ENCODE measurements around the gene TMEM221.

Gene TMEM221

DNA sequence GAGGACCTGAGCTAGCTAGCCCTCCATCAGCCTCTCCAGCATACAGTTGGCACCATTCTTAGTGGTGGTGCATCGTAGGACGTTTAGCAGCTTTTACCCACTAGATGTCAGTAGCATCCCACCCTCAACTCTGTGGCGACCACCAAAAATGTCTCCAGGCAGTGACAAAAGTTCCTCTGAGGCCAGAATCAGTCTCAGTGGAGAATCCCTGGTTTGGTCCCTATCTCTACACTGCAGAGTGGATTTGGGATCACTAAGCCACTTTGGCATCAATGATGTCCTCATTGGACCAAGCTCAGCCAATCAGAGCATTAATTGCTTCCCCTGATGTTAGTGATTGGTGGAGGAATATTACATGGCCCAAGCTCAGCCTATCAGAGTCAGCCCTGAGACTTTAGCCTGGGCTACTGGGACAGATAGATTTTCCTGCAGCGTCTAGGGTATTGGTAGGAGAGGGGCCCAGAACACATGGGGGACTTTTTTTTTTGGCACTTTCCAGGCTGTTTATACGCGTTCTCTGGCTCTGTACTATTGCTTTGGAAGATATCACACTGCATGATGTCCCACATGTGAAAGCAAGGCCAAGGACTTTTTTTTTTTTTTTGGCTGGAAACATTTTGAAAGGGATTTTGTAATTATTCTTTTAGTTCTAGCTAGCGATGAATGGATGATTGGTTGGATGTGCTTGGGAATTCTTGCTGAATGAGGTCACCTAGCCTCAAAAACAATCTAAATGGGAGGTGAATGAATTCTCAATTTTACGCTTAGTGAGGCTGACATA, 7.0 kb downstream of the TMEM221 start:
- CTCF ChIA-PET, result interaction anchor here (0.6 to 2.0 kb wide), 9 partner anchors 8 to 409 kb away, joined by 3 to 10 read pairs (median 3); partner anchors contain the start of gene CCDC194
- Mint-ChIP-seq H3K9me3 (peaks cover 3% of the 10 kb centered on the region), H3K4me1 (no peaks in the 10 kb centered on the region), H3K4me3 (no peak overlapping the region), H3K27me3 (peaks cover 17% of the 10 kb centered on the region), H3K27ac (no peak overlapping the region), H3K36me3 (no peaks in the 10 kb centered on the region)
- DNase-seq, result peak; percentile 35

GRCh38 chr19:17436874-17437267, 11.6 kb downstream of the TMEM221 start:
- Mint-ChIP-seq H3K9me3 (peaks cover 3% of the 10 kb centered on the region), H3K27ac (no peak overlapping the region), H3K36me3 (no peaks in the 10 kb centered on the region), H3K4me1 (no peaks in the 10 kb centered on the region), H3K27me3 (peaks cover 17% of the 10 kb centered on the region), H3K4me3 (no peak overlapping the region)
- CTCF ChIA-PET, result interaction anchor here (0.8 to 1.3 kb wide), 2 partner anchors 11 to 51 kb away, joined by 3 read pairs; no protein-coding TSS in a partner anchor
- DNase-seq, result no peak

- Mint-ChIP-seq H3K9me3 (no peaks in the 10 kb centered on the region), H3K4me3 (no peak overlapping the region), H3K27me3 (peaks cover 17% of the 10 kb centered on the region), H3K27ac (no peak overlapping the region), H3K4me1 (peaks cover 4% of the 10 kb centered on the region), H3K36me3 (no peaks in the 10 kb centered on the region)
- DNase-seq, result no peak
- CTCF ChIA-PET, result no interaction called here
Observed at GRCh38 chr19:17436094-17436873, 12.2 kb downstream of the TMEM221 start.

GRCh38 chr19:17435218-17435617, 13.2 kb downstream of the TMEM221 start:
- no peaks in the 10 kb centered on the region for H3K9me3 Mint-ChIP-seq
- no peak for DNase-seq
- no peak overlapping the region for H3K27ac Mint-ChIP-seq
- H3K4me1 Mint-ChIP-seq, result peaks cover 4% of the 10 kb centered on the region
- CTCF ChIA-PET, result interaction anchor here (1.0 kb wide), 1 partner anchor 31 kb away, joined by 3 read pairs; no protein-coding TSS in a partner anchor
- no peaks in the 10 kb centered on the region for H3K36me3 Mint-ChIP-seq
- H3K4me3 Mint-ChIP-seq, result no peak overlapping the region
- peaks cover 17% of the 10 kb centered on the region for H3K27me3 Mint-ChIP-seq

DNA sequence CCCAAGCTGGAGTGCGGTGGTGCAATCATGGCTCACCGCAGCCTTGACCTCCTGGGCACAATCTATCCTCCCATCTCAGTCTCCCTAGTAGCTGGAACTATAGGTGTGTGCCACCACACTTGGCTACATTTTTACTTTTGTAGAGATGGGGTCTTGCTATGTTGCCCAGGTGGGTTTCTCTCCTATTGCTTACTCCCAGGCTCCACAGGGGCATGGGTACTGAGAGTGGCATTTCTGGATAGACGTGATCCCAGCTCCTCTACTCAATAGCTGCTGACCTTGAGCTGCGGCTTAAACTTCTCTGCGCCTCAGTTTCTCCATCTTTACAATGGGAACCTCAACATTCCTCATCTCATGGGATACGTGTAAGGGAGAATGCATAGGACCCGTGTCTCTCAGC, 17.1 kb downstream of the TMEM221 start:
- Mint-ChIP-seq H3K27ac (no peak overlapping the region), H3K4me3 (no peak overlapping the region), H3K36me3 (no peaks in the 10 kb centered on the region), H3K27me3 (no peaks in the 10 kb centered on the region), H3K4me1 (peaks cover 4% of the 10 kb centered on the region), H3K9me3 (no peaks in the 10 kb centered on the region)
- CTCF ChIA-PET, result interaction anchor here (0.5 kb wide), 1 partner anchor 347 kb away, joined by 3 read pairs; no protein-coding TSS in a partner anchor
- DNase-seq, result no peak

- no peak for DNase-seq
- CTCF ChIA-PET, result no interaction called here
- Mint-ChIP-seq H3K27ac (no peak overlapping the region), H3K27me3 (no peaks in the 10 kb centered on the region), H3K4me3 (no peak overlapping the region), H3K36me3 (peaks cover under 1% of the 10 kb centered on the region), H3K9me3 (no peaks in the 10 kb centered on the region), H3K4me1 (peaks cover 5% of the 10 kb centered on the region)
Observed at GRCh38 chr19:17429641-17430113, 18.8 kb downstream of the TMEM221 start.

- DNase-seq, result peak; percentile 60
- H3K4me3 Mint-ChIP-seq, result no peak overlapping the region
- no peak overlapping the region for H3K27ac Mint-ChIP-seq
Observed at GRCh38 chr19:17424743-17425365, 23.6 kb downstream of the TMEM221 start.

DNA sequence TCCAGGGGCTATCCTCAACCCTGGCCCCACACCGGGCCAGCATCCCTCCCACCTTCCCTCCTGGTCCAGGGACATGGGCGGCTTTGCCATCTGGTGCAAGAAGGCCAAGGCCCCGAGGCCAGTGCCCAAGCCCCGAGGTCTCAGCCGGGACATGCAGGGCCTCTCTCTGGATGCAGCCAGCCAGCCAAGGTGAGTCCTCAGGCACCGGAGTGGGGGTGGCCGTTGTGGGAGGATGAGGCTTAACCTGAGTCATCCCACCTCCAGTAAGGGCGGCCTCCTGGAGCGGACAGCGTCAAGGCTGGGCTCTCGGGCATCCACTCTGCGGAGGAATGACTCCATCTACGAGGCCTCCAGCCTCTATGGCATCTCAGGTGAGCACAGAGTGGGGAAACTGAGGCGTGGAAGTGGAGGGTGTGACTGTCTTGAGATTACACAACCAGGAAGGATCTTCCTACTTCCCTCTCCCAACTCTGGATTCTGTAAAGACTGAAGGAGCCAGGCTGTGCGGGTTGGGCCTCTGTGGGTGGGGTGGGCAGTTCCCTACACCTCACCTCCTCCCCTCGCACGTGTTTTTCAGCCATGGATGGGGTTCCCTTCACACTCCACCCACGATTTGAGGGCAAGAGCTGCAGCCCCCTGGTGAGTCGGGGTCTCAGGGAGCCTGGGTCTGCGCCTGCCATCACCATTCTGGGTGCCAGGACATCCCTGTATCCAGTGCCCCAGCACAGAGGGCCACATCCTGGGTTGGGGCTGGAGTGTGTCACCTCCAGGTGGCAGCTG, 24.8 kb downstream of the TMEM221 start:
- H3K36me3 Mint-ChIP-seq, result peaks cover 12% of the 10 kb centered on the region
- H3K4me1 Mint-ChIP-seq, result peaks cover 33% of the 10 kb centered on the region
- no peak overlapping the region for H3K4me3 Mint-ChIP-seq
- no peaks in the 10 kb centered on the region for H3K9me3 Mint-ChIP-seq
- no peaks in the 10 kb centered on the region for H3K27me3 Mint-ChIP-seq
- DNase-seq, result no peak
- CTCF ChIA-PET, result no interaction called here
- H3K27ac Mint-ChIP-seq, result no peak overlapping the region

More at GRCh38 chr19:17424743-17425365, 23.6 kb downstream of the TMEM221 start:
- H3K4me1 Mint-ChIP-seq, result peaks cover 22% of the 10 kb centered on the region
- no peaks in the 10 kb centered on the region for H3K27me3 Mint-ChIP-seq
- H3K36me3 Mint-ChIP-seq, result peaks cover 12% of the 10 kb centered on the region
- no peaks in the 10 kb centered on the region for H3K9me3 Mint-ChIP-seq
- CTCF ChIA-PET, result interaction anchor here (1.0 to 1.4 kb wide), 2 partner anchors 8 to 21 kb away, joined by 4 read pairs; no protein-coding TSS in a partner anchor

DNA sequence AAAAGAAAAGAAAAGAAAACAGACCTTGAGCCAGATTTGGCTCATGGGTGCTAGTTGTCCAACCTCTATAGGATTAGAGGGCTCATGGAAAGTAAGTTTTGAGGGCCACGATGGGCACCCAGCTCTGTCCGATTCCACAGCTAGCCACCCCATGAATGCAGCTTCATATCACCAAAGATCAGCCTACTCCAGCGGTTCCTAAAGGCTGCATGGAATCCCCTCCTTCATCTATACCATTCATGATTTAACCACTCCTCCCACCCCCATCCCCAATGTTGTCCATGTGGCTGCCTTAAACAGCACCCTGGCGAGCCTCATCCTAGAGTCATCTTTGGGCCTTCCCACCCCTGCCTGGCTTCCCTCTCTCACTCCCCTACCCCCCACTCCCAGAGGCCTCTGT, 26.5 kb downstream of the TMEM221 start:
- H3K9me3 Mint-ChIP-seq, result no peaks in the 10 kb centered on the region
- H3K27me3 Mint-ChIP-seq, result no peaks in the 10 kb centered on the region
- CTCF ChIA-PET, result interaction anchor here (0.9 kb wide), 1 partner anchor 43 kb away, joined by 3 read pairs; no protein-coding TSS in a partner anchor
- no peak overlapping the region for H3K4me3 Mint-ChIP-seq
- H3K4me1 Mint-ChIP-seq, result peaks cover 34% of the 10 kb centered on the region
- no peak for DNase-seq
- peaks cover 17% of the 10 kb centered on the region for H3K36me3 Mint-ChIP-seq
- H3K27ac Mint-ChIP-seq, result no peak overlapping the region

DNA sequence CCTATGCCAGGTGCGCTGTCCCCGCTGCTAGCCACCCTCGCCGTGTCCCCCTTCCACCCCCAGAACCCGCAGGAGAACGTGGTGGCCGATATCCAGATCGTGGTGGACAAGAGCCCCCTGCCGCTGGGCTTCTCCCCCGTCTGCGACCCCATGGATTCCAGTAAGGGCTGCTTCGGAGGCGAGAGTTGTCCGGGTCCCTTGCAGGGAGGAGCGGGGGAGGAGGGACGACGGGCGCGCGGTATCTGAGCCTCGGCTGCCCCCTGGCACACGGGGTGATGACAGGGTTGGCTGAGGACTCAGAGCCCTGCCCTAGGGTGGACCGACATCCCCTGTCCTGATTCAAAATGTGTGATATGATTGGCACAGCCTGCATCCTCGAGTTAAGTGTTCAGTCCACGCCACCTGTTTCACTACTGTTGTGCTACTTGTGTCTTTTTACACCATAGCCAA, 28.0 kb downstream of the TMEM221 start:
- Mint-ChIP-seq H3K4me1 (peaks cover 36% of the 10 kb centered on the region), H3K27ac (peak overlapping the region; percentile 85), H3K9me3 (no peaks in the 10 kb centered on the region), H3K36me3 (peaks cover 22% of the 10 kb centered on the region), H3K27me3 (no peaks in the 10 kb centered on the region), H3K4me3 (peak overlapping the region; percentile 90)
- CTCF ChIA-PET, result interaction anchor here (1.0 to 1.1 kb wide), 2 partner anchors 10 to 17 kb away, joined by 3 to 4 read pairs; no protein-coding TSS in a partner anchor
- DNase-seq, result peak; percentile 47

- Mint-ChIP-seq H3K4me1 (peaks cover 36% of the 10 kb centered on the region), H3K9me3 (no peaks in the 10 kb centered on the region), H3K27ac (peak within 1 kb of the TSS; percentile 91), H3K4me3 (peak within 1 kb of the TSS; percentile 90), H3K27me3 (no peaks in the 10 kb centered on the region), H3K36me3 (peaks cover 28% of the 10 kb centered on the region)
- DNase-seq, result peak; percentile 97
- CTCF ChIA-PET, result interaction anchor here (0.6 to 1.1 kb wide), 6 partner anchors 11 to 76 kb away, joined by 3 to 4 read pairs (median 4); partner anchors contain the start of gene BST2
Observed at GRCh38 chr19:17419621-17420474, 28.6 kb downstream of the TMEM221 start, which contains the start of gene MVB12A. Gene MVB12A (plus strand): TSS chr19:17420047. CDS start chr19:17420136, 89 bp downstream.

GRCh38 chr19:17419154-17419620, 29.3 kb downstream of the TMEM221 start:
- Mint-ChIP-seq H3K36me3 (peaks cover 30% of the 10 kb centered on the region), H3K9me3 (no peaks in the 10 kb centered on the region), H3K27ac (peak overlapping the region; percentile 91), H3K4me3 (peak overlapping the region; percentile 90), H3K27me3 (no peaks in the 10 kb centered on the region), H3K4me1 (peaks cover 30% of the 10 kb centered on the region)
- CTCF ChIA-PET, result interaction anchor here (0.9 to 1.1 kb wide), 5 partner anchors 11 to 77 kb away, joined by 3 to 4 read pairs (median 4); partner anchors contain the start of gene BST2
- DNase-seq, result no peak
